ENCODE measurements around the gene AP4B1.

AP4B1 gene

DNA sequence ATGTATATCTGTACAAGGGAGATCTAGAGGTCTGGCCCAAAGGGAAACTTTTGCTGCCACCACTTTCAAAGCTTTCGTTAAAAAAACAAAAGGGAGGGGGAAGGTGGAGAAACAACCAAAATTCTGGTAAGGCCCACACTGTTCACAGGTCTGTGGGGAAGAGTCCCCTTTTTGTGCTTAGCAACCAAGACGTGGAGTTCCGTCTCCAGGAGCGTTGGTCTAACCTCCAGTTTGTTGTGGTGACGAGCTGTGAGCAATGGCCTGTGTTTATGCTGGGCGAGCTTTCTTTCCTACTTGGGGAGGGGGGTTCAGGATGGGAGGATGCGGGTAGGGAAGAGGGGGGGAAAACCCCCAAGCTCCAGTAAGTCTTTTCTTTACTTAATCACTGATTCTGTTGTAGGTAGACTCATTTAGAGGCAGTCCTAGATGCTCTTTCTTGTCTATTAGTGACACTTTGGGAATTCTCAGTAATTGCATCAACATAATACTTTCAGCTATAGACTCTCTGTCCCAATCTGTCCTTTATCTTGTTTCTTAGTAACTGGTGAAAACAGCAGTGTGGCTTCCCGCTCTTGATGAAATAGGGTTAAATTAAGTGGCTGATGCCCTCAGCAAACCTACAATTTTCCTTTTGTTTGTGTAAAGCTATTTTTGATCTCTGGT, 26.0 kb upstream of the AP4B1 start:
- peak; percentile 37 for DNase-seq (ENCODE audit: low spot score)

DNA sequence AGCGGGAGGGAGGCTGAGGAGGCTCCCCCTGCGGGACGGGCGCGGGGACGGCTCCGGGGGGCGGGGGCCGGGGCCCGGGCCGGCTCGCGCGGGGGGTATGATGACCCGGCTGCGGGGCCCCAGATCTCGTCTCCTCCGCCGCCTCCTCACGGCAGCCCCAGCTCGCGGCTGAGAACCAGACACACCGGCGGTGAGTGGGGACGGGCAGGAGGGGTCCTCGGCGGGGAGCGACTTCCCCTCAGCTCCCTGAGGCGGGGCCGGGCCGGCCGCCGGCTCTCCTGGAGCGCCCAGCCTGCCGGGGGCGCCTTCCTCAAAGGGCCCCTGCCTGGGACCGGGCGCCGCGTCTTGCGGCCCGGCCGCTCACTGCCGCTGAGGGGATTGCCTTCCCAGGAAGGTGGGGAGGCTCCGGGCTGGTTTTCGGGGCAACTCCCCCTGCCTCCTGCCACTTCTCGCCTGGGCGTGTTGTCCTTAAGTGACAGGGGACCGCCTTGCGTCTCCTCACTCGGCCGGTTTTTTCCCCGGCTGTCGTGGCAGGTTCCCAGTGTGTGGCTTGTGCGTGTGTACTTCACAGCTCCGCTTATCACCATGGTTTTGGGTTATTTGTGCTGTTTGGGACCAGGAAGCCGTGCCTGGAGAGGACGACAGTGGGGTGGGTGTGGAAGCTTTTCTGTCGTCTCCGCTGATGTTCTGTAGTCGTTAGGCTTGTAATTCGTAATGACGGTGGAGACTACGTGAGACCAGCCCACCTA, 25.3 kb upstream of the AP4B1 start:
- DNase-seq (ENCODE audit: low spot score): no peak

DNA sequence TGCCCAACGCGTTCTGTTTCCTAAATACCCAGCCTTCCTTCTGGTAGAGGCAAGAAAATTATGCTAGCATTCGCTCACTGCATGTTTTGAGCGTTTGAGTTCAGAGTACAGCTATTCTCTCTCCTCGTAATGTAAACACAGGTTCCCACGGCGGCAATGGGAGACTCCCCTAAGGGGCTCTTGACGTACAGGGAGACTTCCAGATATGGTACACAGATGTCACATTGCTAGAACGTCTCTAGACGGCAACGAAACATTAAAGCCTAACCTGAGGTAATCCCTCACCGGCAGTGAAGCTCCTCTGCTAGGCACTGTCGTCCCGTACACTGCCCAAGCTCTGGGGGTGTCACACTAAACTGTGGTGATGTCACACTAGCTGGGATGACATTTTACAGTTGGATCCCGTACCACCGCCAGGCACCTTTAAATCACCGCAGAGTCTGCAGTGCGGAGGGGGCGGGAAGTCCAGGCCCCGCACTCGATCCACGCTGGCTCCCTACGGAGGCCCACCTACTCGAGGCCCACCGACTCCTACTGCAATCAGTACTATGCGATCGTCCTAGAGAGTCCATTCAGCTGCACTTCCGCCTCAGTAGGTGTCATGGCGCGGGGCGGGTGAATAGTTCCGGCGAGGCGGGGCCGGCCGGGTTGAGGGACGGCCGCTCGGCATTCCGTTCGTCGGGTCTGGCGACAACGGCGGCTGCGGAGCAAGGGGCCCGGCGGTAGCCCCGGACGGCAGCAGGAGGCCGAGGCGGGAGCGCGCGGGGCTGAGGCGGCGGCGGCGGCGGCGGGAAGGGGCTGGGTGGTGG, 24.5 kb upstream of the AP4B1 start, which contains the start of gene HIPK1:
Gene HIPK1 (plus strand): TSS at position 384 of the 809 bp plus-strand sequence.
- peak; percentile 94 for DNase-seq (ENCODE audit: low spot score)

DNA sequence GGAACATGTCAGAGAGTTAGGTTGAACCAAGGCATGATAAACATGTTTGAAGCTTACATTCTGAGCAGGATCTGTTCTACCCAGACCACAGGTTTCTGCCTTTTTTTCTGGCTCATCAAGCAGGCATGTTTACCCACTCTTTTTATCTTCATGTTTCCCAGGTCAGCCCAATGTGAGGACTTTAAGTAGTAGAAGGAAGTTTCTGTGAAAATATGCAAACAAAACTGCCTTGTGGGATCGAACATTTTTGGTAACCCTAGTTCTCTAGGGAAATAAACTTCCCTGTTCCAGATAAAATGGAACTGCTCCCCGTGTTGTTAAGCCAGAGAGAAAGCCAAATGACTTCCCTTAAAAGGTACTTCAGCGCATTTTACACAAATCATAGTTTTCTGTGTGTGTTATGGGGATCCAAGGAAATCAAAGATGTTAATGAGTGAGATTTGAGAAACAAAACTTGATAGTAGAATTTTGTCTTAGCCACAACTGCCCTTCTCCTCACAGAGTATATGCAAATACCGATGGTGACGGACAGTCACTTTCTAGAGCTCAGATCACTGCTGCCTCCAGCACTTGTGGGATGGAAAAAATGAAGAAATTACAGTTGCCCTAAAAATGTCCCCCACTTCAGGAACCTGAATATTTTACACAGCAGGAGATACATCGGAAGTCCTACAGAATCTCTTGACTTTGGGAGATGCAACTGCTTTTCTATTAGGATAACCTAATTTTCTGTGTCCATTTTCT, 23.8 kb upstream of the AP4B1 start:
- no peak for DNase-seq (ENCODE audit: low spot score)

DNA sequence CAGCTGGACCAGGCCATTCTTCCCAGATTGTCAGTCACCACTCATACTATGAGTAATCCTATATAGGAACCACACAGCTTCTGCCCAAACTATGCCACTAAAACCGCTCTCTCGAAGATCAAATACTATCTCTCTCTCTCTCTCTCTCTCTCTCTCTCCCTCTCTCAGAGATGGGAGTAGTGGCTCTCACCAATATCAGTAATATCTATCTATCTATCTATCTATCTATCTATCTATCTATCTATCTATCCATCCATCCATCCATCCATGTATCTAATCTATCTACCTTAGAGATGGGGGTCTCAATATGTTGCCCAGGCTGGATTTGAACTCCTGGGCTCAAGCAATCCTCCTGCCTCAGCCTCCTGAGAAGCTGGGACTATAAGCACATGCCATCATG, 19.9 kb upstream of the AP4B1 start:
- no peak for DNase-seq (ENCODE audit: low spot score)

DNA sequence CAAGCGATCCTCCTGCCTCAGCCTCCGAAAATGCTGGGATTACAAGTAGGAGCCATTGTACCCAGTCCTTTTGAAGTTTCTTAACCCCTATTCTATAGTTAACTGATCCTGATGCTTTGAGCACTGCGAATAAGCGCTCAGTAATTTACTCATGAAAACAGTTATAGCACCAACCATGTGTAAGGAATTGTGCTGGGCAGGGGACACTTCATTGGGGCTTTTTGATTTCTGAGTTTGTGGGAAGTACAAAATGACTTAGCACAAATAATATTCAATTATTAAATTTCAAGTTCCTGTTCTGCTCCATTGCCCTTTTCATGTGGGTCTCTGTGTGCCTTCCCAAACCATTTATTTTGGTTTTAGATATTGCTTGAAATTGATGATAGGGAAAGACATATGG, 18.4 kb upstream of the AP4B1 start:
- DNase-seq (ENCODE audit: low spot score): no peak

DNA sequence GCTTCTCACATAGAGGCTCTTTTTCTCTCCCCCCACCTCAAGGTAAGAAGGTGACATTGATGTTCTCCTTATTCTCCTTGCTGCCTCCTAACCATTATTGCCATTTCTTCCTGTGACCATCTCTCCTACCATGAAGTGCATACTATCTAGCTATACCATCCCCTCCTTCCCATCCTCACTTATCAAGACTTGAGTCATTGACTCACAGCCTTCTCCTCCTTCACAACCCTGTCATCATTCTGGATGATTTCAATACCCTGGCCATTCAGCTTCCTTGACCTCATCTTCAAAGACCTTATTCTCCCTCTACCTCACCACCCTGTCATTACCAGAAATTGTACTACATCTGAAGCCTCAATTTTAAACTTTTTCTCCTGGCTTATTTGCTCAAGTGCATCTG, 13.6 kb upstream of the AP4B1 start:
- no peak for DNase-seq (ENCODE audit: low spot score)

DNA sequence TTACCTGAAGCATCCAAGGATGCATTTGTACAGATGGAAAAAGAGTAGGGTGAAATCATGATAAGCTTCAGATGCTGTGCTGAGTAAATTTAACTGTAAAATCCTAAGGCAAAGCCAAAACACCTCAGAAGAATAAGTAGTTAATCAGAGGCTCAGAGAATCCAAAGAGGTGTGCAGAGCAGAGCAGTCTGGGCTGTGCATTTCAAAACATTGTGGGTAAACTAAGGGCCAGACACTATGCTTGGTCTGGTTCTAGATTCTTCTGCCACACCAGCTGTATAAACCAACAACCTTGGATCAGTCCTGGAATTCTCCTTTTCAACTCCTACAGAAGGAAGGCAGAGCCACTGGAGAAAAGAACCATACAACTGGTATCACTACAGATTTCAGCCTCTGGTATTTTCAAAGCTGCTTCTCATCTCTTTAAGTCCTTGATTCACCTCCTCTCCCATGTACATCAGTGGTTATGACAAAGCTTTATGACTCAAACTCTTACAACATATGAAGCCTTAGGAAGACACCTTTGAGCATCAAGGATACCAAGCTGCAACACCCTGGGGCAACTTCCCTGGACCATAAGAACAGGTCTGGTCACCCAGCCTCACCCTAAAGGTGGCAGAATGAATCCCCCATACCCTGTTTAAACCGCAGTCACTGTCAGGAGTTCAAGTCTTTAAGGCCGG, 12.9 kb upstream of the AP4B1 start:
- DNase-seq (ENCODE audit: low spot score): no peak

DNA sequence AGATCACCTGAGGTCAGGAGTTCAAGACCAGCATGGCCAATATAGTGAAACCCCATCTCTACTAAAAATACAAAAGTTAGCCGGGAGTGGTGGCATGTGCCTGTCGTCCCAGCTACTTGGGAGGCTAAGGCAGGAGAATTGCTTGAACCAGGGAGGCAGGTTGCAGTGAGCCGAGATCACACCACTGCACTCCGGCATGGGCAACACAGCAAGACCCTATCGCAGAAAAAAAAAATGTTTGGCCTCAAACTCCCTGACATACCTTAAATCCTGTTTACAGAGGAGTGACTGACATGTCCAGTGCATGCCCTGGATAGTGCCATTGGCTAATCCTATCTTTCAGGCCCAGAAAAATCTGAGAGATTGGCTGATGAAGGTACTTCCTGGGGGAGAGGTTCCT, 12.4 kb upstream of the AP4B1 start:
- DNase-seq (ENCODE audit: low spot score): no peak

DNA sequence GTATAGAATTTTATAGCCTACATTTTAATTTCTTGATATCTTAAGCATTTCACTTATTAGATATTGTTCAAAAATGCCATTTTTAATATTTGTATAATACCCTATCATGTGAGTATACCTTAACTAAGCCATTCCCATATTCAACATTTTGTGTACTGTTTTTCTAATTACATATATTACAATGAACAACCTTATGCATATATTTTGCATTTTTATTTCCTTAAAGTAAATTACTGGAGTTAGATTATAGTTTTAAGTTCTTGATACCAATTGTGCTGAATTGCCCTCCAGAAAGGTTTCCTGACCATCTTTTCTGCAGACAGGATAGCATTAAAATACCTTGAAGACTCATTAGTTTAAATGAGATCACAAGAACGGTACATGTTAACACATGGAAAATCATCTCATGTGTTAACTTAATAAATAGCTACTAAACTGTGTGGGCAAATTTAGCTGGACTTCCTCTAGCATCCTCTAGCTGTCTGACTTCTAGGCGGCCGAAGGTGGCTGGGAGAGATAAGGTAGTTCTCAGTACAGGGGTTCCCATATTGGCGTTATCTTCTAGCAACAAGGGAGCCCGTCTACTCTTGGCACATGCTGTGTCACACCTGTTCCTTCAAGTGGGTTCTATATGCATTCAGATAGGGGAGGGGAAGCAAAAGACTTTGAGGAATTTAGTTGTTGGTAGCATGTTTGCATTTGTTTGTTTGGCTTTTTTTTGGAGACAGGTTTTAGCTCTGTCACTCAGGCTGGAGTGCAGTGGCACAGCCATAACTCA, 9.5 kb upstream of the AP4B1 start:
- DNase-seq (ENCODE audit: low spot score): no peak

DNA sequence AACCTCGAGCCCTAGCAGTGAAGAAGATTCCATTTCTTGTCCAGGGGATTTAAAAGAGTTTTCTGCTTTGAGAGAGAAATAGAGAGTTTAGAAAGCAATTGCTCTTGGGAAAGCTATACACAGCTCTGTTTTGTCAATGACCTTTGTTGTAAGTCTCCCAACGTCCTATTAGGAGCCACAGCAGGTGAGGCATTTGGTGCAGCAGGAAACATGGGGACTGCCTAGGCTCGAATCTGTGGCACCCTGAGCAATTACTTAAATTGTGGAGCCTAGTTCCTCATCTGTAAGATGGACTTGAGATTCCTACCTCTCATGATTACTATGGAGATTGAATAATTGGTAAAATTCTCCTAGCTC, 8.7 kb upstream of the AP4B1 start:
- no peak for DNase-seq (ENCODE audit: low spot score)

DNA sequence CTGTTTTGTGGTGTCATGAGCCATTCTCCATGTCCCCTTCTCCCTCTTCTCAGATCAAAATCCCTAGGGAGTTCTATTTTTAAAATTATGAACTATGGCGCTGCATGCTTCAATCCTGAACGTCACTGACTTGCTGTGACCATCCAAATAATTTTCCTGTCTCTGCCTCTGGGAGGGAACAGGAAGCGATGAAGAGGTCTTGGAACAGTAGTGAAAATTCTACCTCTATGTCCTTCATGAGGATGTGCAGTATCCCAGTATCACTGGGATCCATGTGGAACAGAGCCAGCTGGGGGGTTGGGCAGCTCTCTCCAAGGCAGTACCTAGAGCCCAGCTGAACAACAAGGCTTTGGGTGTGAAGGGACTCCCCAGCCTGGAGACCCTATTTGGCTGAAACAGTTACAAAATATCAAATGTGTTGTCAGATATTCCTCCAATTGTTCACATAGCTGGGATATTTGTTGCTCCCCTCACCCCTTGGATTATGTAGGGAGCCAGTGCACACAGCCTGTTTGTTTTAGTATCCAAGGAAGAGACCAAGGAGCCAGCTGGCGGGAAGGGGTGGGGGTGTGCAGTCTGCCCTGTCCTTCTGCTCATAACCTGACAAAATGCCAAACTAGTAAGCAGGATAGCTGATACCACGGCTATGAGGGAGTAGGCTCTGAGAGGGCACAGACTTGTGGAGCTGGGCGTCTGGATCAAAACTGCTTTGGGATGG, 8.2 kb upstream of the AP4B1 start:
- DNase-seq (ENCODE audit: low spot score): peak; percentile 80

DNA sequence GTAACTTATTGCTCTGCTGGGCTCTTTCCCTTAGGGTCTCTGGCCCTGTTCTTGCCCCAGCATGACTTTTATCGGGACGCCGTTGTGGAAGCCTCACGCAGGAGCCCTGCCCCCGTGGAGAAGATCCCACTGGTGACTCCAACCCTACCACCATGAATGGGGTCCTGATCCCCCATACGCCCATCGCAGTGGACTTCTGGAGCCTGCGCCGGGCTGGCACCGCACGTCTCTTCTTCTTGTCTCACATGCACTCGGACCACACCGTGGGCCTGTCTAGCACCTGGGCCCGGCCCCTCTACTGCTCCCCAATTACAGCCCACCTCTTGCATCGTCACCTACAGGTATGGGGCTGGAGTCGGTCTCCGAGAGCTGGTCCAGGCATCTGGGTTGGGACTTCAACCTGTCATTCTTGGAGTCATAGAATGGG, 849 bp upstream of the AP4B1 start:
- DNase-seq (ENCODE audit: low spot score): peak; percentile 51

DNA sequence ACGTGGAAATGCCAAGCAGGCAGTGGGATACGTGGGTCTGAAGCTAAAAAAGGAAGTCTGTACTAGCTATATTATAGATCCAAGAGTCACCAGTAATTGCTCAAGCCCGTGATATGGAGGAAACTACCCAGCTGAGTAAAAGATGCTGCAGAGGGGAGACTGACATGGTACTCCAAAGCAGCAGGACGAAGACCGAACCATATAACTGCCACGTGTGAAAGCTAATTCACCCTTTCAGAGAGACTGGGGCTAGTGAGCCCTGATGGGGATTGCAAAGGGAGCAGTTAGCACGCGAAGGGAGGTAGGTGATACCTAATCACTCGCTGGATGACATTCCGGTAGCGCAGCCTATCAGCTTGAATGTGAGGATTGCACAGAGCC, 316 bp downstream of the AP4B1 start:
- peak; percentile 59 for DNase-seq (ENCODE audit: low spot score)

DNA sequence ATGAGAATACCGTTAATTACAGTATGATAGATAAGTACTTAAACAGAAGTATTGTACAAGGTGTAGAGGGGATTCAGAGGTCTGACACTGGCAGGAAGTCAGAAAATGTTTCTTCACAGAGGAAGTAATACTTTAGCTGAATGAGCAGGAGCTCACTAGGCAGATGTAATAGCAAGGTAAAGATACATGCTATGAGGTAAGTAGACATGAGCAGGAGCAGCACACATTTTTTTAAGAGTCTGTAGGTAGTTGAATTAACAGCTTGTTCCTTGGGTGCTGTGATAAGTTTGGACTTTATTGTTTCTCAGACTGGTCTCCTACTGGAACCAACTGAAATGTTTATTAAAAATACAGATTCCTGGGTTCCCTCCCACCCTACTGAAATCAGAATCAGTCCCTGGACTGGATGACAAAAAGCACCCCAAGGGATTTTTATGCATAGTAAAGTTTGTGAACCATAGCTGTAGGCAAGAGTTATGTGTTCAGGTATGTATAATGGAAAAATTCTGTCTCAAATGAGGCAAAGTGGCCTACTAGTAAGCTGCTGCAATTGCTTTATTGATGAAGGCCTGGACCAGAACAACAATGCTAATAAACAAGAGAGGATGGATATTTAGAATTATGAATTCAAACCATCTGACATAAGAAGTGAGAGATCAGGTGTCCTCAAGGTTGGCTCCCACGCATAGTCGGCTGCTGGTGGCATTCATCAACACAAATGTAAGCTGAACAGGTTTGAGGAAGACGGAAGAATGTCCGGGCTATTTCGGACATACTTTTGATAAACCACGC, 902 bp downstream of the AP4B1 start:
- no peak for DNase-seq (ENCODE audit: low spot score)

DNA sequence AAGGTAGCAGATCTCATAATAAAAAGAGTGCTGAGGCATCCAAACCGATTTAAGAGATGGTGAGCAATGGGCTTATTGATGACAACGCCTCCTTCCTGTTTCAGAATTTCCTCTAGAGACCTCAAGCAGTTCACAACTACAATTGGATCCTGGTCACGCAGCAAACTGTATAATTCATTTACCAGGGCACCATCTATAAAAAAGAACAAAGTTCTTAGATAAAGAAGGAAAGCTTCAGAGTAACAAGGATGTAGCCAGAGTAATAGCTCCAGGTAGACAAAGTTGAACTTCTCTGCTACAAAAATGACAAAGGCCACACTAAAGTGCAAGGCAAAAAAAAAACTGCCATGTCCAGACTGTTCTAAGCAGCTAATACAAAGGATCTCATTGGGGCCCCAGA, 3.4 kb downstream of the AP4B1 start:
- DNase-seq (ENCODE audit: low spot score): no peak

DNA sequence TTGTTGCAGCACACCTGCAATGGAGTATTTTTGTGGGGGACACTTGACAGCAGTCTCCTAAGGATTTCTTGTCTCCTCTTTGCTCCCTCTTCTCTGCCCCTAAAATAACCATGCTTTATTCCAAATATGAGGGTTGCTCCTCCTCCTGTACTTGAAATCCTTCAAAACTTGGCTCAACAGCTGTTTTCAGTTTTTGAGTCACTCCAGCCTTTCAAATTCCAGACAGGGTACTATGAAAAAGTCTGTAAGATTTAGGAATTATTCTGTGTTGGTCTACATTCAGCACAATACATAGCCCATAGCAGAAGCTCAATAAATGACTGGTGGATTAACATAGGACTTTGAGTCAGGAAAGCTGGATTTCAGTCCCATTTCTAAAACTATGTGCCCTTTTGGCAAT, 5.5 kb downstream of the AP4B1 start:
- DNase-seq (ENCODE audit: low spot score): no peak

DNA sequence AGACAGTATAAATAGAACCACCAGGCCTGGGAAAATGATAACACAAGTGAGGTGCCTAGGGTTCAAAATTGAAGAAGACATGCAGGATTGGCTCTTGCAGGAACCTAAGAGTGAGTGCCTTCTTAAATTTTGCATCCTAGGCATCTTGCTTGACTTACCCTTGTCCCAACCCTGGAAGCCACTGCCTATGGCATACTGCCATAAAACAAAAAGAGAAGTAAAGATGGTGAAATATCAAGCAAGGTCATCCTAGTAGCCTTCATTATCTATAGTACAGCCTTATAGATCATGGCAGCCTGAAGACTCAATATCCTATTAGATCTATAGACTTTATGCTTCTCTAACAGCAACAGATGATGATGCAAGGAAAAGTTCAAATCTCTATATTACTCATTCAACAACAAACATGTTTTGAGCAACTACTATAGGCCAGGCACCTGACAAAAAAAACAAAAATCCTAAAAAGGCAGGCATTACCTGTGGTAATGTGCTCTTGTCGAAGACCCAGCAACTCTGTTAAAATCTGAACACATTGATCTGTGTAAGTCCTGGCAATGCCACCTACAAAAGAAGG, 6.3 kb downstream of the AP4B1 start:
- DNase-seq (ENCODE audit: low spot score): no peak

DNA sequence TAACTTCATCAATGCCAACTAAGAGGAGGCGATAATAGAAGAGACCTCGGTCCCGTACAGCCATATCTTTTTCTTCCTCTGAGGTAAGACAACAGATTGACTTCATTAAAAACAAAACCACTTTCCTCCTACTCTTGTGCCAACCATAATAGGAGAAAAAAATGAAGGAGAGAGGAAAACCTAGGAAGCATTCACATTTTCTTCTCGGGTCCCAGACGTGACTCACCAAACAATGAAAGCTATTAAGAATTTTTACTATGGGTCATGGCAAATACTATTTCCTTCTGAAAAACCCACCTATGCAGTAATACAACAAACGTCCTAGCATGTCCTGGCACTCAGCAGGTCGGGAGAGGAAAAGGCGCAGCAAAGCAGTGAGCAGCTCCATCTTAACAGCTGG, 8.6 kb downstream of the AP4B1 start:
- no peak for DNase-seq (ENCODE audit: low spot score)

Data from D341Med (cell line).